HG02973 (cell line): ENCODE measurements around the gene MAGI2.

ENCODE experiments used
- ATAC-seq: cut with Tn5 transposase; IDR thresholded peaks from one replicate; pipeline ENCODE4 v1.9.1; 2021; ENCODE audit warnings: moderate library complexity; ENCODE audit not compliant: unreplicated experiment

The MAGI2 gene

DNA sequence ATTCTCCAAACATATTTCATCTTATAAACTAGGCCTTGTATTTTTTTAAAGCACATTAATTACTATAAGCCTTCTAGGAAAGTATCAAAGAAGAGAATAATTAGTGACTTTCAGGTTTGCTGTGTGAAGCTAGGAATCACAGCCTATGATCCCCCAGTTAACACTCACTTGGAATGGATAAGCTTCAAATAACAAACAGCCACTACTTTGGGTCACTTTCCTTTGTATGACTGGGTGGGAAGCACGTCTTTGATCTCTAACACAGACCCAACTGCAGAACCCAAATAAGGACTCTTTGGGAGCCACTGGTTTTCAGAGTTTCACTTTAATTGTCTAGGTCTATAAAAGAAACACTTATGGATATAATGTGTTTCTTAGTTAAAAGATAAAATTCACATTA lies 769.3 kb downstream of the MAGI2 start:
- ATAC-seq = no peak

DNA sequence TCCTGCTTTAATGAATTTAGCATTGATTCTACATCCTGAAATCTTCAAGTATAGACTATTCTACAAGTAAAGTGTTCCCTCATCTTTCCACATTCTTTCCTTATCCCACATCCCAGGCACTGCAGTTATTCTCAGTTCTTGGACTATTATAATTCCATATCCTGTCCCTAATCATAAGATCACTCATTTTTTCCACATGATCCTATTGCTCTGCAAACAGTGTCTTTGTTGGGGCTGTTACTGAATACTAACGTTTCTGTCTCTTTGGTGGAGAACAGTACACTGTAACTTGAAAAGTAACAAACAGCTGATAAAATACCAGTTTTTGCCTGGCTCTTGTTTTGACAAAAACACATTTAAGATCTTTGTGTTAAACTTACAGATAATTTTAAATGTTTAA lies 769.9 kb downstream of the MAGI2 start:
- ATAC-seq = no peak

DNA sequence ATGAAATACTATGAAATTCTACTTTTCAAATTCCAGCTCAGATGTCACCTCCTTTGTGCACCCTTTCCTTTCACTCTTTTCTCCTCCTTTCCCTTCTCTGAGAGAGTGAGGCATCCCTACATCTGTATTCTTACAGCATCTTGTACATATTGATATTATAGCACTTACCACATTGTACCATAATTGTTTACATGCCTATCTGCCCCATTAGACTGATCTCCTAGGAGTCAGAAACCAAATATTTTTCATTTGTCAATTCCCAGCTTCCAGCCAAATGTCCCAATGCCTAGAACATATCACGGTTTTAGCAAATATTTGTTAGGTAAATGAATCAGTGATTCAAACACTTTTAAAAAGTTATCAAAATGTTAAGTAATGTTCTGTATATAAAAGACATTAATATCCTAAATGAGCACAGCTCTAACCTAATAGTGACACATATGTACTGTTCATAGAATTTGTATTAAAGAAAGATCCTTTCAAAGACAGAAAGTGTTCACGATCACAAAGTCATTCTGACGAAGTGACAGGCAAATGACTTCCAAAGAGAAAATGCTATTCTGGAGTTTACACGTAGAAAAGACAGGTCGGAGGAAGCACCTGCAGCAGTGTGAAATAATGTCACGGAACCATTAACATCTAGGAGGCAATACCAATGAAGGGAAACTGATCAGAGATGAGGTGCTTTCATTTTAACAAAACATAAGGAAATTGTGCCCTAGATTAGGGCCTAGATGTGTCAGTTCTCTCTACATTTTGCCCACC lies 774.2 kb downstream of the MAGI2 start:
- no peak for ATAC-seq

DNA sequence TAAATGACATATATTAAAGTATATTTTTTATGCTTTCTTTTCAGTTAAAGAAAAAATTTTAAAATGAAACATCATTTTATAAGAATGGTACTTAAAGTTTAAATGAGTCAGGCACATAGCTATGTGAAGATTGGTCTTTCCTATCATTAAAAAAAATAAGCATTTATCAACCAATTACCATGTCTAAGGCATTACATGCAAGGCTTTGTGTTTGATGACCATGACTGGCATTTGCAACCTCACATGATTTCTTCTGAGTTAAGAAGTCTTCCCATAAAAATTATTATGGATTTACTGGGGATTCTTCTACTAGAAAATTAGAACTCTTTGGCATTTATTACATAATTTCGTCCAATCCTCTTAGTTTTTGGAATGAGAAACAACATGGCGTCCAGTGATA lies 776.1 kb downstream of the MAGI2 start:
- ATAC-seq = no peak

GRCh38 chr7:78675511-78675910 lies 778.0 kb downstream of the MAGI2 start:
- ATAC-seq = no peak

DNA sequence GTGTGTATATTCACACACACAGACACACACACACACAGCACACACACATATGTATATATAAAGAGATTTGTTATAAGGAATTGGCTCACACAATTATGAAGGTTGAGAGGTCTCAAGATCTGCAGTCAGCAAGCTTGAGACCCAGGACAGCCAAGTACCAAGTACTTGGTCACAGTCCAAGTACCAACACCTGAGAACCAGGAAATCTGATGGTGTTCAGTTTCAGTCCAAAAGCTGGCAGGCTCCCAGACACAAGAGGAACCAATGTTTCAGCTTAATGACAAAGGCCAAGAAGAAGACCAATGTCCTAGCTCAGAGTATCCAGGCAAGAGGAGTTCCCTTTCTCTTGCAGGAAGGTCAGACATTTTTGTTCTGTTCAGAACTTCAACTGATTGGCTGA lies 780.2 kb downstream of the MAGI2 start:
- ATAC-seq = no peak

DNA sequence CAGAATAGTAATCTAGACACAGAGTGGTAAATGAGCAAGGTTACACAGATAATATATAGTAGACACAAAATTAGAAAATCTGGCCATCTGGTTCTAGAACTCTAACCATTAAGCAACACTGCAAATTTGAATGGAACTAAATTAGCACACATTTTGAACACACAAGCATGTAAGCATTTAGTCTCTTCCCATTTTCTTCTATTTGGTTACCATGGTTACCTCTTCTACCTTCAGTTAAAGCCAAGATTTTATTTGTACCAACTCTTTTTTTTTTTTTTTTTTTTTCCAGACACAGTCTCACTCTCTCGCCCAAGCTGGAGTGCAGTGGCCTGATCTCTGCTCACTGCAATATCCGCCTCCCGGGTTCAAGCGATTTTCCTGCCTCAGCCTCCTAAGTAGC lies 790.5 kb downstream of the MAGI2 start:
- no peak for ATAC-seq

DNA sequence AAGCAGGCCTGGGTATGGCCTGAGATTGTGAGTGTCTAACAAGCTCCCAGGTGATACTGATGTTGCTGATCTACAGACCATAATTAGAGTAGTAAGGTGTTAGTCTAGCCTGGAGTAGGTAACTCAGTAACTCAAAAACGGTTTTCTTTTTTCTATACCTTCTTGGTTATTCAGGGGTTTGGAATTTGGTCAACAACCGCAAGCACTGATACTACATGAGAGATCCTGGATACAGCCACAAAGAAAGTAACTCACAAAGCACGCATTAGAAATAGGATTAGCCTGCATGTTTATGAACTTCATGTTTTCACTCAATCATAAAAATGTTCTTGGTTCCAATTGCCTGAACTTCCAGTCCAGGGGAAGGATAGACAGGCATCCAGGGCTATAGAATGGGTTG lies 803.5 kb downstream of the MAGI2 start:
- no peak for ATAC-seq

DNA sequence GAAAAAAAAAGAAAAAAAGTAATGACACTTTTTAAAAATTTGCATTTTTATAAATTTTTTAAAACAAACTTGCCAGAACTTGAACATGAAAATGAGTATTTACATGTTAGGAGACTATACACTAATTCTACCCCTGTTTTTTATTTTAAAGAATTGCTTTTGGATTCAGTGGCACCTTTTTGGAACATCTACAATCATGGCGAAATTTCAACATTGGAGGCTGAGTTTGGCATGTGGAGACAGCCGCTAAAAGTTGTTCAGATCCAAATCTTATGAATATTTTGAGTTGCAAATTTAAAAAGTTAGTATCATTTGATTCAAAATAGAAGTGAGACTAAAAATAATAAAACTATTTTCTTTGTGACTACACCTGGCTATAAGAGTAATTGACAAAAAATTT lies 804.2 kb downstream of the MAGI2 start:
- no peak for ATAC-seq

DNA sequence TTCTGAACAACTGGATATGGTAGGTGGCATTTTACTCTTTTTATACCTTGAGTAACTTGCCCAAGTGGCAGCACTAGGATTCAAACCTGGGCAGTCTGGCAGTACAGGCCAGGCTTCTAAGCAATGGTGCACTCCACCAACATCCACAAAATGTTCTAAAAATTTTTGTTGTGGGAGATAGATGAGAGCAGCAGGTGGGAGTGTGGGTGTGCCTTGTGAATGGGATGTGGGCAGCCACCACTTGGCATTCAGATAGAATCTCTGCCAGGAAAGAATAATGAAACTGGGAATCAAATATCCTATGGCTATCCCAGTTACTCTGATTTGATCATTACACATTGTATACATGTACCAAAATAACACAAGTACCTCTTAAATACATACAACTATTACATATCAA lies 810.7 kb downstream of the MAGI2 start:
- no peak for ATAC-seq

DNA sequence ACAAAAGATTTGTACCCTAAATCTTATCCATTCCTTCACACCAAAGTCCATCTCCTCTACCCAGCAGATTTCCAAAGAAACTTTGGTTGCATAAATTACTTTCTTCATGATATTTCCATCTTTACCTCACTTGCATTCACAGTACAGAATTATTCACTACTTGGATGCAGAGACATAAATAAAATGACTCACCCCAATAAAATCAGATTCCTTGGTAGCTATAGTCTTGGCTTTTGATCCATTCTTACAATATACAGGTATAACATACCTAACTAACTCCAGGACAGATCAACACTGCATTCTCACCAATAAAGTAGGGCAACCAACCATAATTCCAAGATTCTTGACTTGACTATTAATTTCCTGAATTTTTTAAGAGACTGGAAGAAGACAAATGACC lies 815.1 kb downstream of the MAGI2 start:
- ATAC-seq = no peak

DNA sequence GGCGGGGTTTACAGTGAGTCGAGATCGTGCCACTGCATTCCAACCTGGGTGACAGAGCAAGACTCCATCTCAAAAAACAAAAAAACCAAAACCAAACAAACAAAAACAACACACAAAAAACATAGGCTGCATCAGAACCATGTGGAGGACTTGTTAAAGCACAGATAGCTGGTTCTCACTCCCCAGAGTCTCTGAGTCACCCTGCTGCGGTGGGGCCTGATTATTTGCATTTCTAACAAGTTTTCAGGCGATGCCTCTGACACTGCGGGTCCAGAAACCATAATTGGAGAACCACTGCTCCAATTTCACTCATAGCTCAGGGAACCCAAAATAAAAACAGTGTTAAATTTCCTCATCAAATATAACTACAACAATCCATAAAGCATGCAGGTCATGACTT lies 816.7 kb downstream of the MAGI2 start:
- no peak for ATAC-seq

DNA sequence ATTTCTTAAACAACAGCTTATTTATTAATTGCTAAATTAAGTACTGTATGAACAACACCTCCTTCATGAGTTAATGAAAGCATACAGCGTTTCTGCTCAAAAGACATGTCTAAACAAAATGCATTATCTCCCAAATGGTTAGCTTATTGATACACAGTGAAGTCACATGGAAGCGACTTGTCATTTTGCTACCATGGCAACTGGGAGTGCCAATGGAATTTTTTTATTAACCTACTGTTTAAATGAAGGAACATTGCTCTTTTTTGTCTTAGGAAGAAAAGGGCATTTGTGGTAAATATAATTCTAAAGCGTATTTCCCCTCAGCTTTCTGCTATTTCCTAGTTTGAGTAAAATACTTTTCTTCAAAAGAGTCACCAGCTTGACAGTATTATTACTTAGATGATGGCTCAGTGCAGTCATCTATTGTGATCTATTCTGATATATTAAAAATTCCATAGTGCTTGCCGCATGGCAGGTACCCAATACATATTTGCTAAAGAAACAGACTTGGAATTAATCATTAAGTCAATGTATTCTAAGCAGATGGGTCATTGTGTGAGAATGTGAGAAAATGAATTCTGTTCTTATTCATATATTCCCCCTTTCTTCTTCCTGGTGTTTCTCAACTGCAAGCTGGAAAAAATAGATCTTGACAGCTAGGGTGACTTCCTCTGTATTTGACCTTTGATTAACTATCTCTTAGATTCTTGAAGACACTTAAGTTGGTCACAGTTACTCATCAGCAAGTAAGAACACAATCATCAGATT lies 818.3 kb downstream of the MAGI2 start:
- no peak for ATAC-seq

DNA sequence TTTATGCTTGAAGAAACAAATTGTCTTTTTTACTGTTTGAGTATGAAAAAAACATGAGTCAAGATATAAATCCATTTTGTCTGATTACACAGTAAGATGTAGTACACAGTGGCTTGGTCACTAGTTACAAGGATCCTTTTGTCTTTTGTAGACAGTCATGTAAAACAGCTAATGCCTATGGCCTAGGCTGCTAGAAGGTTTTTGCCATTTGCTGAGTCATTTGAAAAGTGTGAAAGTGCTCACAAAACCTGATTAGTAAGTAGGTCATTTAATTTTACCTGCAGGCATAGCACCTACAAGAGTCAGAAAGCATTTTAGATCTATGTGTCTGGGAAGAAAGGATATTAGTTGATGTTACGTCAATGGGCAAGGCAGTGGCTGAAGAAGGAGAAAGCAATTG lies 819.4 kb downstream of the MAGI2 start:
- no peak for ATAC-seq

DNA sequence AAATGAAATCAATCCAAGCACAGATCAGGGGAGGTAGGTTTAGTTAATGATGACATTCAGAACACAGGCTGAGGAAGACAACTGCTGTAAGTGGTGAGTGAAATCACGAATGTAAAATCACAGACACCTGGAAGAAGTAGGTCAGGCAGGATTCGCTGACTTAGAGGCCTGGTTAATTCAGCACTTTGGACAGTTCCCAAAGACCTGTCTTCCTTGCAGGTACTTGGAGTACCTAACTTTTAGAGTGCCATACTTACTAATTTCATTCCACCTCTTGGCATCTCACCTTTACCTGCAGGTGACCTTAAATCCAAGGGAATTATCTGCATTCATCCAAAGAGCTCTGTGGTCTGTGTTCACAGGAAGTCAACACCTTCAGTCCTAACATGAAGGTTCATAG lies 832.5 kb downstream of the MAGI2 start:
- ATAC-seq = no peak

DNA sequence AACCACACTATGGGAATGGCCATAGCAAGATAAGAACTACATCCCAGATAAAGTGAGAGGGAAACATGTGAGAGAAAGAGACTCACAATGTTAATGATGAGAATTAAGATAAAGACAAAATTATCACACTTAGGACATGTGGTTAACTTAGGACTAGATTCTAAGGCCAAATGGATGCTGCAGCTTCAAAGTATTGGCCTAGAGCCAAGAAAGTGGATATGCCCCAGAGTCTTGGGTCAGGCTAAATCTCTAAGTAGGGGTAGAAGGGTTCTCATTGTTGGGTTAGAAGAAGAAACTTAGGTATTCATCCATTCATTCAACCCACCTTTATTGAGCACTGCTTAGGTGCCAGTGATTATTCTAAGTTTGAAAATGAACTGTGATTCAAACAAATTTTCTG lies 836.9 kb downstream of the MAGI2 start:
- ATAC-seq = no peak

GRCh38 chr7:78609281-78609680 lies 844.2 kb downstream of the MAGI2 start:
- no peak for ATAC-seq

DNA sequence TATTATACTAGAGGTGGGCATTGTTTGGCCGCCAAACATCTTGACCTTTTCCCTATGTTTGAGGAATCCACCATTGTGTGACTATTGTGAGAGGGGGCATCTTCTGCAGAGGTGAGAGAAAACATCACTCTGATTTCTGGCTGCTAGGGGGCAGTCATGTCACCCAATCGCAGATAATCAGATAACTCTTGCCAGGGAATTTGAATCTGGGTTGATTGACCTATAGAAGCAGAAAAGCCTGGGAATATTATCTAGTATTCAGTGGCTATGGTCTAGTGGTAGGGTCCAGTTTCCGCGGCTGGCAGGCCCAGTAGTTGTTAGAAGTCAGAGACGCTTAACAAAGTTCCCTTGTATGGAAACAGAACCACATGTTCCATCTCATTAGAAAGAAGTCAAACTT lies 846.4 kb downstream of the MAGI2 start:
- ATAC-seq = no peak

GRCh38 chr7:78605119-78605518 lies 848.3 kb downstream of the MAGI2 start:
- no peak for ATAC-seq

GRCh38 chr7:78601728-78602127 lies 851.7 kb downstream of the MAGI2 start:
- no peak for ATAC-seq

DNA sequence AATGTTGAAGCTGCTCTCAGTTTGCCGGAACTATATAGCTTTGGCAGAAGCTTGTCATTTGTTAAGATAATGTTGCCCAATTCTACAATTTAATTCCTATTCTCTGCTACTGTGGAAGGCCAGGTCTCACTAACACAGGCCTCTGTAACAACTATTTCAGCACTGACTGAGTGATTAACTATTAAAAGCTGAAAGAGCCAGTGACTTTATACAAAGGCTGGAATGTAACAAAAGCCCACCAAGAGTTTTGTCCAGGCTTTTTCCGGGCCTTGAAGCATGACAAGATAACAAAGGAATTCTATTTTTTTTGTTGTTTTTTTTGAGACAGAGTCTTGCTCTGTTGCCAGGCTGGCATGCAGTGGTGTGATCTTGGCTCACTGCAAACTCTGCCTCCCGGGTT lies 859.3 kb downstream of the MAGI2 start:
- ATAC-seq = no peak

- ATAC-seq = no peak
Observed at GRCh38 chr7:78588393-78588792, 865.1 kb downstream of the MAGI2 start.
